GM15510 (cell line): Measurements from ENCODE around the gene UTP4.

Experiments used
- POLR2A ChIP-seq: IDR thresholded peaks from 3 replicates; pipeline ENCODE4 v1.6.1; 2011; ENCODE audit warnings: borderline replicate concordance; ENCODE audit not compliant: insufficient read length; ENCODE audit errors: extremely low read depth

The UTP4 gene

DNA sequence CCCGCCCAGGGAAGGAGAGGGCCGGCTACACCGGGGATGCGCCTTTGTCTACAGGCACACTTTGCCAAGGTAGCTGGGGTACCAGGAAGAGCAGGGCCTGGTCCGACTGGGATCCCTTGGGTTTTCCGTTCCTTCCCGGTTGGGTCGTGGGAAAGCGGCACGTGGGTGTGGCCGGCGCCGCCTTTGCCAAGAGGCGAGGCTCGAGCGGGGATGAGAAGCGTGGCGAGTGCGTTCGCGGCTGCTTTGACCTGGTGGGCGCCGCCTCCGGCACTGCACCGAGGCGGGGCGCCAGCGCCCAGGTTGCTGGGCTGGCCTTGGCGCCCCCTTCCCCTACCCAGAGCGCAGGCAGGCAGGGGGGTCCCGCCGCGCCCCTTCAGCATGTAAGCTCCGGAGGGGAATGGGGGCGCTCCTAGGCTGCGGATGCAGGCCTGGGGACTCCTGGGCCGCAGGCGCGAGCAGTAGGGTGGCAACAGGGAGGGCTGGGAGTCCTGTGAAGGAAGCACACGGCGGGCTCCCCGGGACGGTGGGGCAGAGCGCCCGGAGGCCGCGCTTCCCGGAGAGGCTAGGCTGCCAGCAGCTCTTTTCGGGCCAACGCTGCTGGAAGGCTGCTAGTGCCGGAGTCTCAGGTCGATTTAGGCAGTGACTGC, 25.0 kb upstream of the UTP4 start:
- TF ChIP-seq POLR2A = no peak

DNA sequence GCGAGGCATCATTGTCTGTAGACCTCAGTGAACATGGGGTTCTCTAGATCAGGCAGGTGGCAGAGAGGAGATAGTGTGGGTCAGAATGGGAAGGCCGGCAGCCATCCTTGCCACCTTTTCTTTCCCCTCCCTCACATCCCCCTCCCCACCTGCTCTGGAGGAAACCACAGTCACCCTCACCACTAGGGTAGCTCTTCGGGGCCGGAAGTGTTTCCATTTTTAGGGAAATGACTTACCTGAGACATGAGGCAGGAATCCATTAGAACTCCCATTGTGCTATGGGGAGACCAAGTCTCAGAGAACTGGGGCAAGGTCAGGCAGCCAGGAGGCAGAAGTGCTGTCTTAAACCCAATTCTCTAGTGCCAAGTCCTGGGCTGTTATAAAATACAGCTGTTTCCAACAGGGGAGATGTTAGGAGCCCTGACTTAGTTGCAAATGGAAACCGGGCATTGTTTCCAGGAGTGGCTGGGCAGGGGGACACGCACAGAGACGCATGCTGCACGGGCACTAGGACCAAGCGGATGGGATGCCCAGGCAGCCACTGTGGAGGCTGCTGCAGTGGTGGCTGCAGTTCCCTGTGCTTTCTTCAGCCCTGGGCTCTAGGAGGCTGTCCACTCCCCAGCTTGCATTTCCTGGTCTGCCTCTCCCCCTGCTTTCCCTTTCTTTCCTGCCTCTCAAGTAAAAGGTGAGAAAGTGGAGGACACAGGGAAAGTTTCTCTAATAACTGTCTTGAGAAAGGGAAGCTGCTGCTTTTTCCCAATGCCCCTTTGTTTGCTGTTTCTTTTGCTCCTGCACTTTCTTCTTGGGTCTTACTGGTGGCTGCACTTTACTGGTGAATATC, 24.2 kb upstream of the UTP4 start:
- no peak for TF ChIP-seq POLR2A

DNA sequence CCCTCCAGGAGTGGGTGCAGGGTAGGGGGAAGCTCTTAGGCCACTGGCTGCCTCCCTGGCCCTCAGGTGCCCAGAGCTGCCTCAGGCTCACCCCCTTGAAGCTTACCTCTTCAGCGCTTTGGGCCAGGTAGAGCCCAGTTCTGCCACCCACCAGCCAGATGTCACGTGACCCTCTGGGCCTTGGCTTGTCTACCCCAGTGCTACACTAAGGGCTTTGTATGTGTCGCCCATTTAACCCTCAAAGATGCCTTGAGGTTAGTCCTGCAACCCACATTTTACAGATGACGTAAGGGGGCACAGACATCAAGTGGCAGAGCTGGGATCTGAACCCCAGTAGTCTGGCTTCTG, 23.6 kb upstream of the UTP4 start:
- TF ChIP-seq POLR2A = no peak

DNA sequence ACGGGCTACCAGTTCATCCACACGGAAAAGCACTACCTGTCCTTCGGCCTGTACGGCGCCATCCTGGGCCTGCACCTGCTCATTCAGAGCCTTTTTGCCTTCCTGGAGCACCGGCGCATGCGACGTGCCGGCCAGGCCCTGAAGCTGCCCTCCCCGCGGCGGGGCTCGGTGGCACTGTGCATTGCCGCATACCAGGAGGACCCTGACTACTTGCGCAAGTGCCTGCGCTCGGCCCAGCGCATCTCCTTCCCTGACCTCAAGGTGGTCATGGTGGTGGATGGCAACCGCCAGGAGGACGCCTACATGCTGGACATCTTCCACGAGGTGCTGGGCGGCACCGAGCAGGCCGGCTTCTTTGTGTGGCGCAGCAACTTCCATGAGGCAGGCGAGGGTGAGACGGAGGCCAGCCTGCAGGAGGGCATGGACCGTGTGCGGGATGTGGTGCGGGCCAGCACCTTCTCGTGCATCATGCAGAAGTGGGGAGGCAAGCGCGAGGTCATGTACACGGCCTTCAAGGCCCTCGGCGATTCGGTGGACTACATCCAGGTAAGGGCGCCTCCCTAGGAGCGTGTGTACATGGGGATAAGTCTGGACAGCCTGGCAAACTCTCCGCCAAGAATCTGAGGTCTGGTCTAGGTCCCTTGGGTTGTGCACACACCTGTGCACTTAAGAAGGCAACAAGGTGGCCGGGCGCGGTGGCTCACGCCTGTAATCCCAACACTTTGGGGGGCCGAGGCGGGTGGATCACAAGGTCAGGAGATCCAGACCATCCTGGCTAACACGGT, 22.8 kb upstream of the UTP4 start:
- TF ChIP-seq POLR2A = no peak

DNA sequence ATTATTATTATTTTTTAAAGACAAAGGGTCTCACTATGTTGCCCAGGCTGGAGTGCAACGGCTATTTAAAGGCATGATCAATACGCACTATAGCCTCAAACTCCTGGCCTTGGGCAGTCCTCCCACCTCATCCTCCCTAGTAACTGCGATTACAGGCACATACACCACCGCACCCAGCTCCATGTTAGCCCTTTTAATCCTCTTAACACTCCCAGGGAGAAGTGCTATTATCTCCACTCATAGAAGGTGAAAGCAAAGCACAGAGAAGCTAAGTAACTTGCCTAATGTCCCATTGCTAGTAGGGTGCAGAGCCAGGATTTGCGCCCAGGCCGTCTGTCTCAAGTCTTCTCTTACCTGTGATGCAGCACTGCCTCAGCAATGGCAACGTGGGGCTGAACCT, 22.0 kb upstream of the UTP4 start:
- no peak for TF ChIP-seq POLR2A

DNA sequence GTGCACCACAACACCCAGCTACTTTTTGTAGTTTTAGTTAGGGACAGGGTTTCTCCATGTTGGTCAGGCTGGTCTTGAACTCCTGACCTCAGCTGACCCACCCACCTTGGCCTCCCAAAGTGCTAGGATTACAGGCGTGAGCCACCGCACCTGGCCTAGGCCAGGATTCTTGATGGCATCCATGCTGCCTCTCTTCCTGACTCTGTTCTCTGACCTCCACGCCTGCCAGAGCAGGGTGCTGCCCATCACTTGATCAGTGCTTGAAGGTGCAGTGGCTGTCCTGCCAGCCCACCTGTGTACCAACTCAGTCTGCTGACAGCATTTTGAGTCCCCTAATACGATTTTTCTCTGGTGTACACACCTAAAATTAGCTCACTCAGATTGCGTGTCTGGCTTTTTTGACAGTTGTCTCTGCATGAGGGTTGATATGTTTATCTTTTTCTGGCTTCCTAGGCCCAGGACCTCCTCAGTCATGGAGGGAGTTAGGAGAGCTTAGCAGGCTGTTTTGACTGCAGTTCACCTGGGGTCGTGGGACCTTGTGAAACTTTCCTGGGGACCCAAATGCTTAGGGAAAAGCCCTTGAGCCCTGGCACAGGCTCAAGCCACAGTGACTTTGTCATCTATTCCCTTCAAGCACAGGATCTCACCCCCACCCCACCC, 21.1 kb upstream of the UTP4 start:
- TF ChIP-seq POLR2A = no peak

DNA sequence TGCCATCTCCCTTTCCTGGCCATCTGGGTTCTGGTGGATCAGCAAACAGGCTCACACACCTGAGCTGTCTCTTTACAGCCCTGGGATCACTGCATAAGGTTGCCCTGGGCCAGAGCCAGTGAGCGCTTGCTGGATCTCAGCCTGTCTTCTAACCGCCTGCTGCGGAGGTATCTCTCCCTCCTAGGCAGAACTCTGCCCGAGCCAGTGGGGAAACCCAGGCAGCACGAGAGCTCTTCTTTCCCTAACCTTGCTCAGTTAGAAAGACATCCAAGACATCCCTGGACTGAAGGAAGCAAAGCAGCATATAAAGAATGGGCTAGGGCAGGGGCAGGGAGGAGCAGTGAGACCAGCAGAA, 20.6 kb upstream of the UTP4 start:
- no peak for TF ChIP-seq POLR2A

DNA sequence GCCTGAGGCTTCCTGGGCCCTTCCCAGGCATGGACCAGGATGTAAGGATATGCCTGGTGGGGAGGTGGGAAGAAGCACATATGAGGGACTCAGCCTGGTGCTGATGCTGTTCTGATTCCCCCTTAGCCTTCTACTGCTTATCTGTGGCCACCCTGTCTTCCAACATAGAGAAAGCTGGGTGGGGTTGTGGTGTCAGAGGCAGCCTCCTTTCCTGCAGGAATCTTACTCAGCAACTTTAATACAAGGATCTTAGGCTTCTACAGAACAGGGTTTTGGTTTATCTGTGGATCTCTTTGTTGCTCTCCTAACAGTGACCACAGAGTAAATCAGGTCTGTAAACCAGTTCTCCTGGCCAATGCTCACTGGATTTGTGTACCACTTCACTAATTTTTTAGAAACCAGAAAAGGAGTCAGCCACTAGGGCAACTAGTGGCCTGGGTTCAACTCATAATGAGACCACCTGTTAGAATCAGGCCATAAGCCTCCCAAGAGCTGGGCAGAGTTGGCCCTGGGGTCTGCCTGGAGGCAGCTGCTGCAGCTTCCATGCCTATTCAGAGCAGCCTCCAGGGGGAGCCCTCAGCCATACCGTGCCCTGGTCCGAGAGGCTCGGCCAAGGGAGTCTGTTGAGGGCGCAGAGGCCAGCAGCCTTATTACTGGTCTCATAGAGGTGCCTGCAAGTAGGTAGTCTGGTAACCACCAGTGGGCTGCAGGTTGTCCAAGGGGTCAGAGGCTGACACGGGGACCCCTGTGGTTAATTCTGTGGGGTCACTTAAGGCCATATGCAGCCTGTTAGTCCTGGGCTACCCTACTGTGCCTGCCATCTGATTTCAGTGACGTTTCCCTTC, 19.9 kb upstream of the UTP4 start:
- TF ChIP-seq POLR2A = no peak

DNA sequence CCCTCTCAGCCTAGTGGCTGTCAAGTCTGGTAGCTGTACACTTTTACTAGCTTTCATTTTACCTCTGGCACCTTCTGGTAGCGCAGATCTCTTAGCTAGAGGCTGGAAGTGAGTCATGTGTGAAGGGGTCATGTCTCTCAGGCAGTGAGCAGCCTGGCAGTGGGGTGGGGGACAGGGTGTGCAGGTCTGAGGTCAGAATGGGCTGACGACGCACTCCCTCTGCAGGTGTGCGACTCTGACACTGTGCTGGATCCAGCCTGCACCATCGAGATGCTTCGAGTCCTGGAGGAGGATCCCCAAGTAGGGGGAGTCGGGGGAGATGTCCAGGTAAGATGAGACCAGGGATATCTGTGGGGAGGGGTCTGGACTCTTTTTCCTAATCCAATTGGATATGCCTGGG, 19.2 kb upstream of the UTP4 start:
- no peak for TF ChIP-seq POLR2A

DNA sequence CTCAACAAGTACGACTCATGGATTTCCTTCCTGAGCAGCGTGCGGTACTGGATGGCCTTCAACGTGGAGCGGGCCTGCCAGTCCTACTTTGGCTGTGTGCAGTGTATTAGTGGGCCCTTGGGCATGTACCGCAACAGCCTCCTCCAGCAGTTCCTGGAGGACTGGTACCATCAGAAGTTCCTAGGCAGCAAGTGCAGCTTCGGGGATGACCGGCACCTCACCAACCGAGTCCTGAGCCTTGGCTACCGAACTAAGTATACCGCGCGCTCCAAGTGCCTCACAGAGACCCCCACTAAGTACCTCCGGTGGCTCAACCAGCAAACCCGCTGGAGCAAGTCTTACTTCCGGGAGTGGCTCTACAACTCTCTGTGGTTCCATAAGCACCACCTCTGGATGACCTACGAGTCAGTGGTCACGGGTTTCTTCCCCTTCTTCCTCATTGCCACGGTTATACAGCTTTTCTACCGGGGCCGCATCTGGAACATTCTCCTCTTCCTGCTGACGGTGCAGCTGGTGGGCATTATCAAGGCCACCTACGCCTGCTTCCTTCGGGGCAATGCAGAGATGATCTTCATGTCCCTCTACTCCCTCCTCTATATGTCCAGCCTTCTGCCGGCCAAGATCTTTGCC, 18.0 kb upstream of the UTP4 start:
- TF ChIP-seq POLR2A = no peak

DNA sequence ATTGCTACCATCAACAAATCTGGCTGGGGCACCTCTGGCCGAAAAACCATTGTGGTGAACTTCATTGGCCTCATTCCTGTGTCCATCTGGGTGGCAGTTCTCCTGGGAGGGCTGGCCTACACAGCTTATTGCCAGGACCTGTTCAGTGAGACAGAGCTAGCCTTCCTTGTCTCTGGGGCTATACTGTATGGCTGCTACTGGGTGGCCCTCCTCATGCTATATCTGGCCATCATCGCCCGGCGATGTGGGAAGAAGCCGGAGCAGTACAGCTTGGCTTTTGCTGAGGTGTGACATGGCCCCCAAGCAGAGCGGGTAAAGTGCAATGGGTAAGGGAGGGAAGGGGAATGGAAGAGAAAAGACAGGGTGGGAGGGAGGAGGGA, 17.5 kb upstream of the UTP4 start:
- TF ChIP-seq POLR2A = no peak

DNA sequence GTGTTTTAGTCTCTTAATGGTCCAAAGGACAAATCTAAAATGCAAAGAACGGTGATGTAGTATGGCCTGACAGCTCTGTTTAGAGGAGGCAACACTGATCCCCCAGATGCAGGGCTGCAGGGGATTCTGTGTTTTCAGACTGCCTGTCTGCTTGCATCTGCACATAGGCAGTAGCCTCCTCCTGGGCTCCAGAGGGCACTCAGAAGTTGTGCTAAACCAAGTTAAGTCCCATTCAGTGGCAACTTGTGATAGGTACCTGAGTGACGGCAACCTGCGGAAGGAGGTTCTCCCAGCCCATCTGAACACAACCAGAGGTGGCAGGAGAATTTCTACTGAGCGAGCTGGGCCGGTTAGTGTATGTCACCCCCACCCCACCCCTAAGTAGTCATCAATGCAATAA, 17.1 kb upstream of the UTP4 start:
- TF ChIP-seq POLR2A = no peak

DNA sequence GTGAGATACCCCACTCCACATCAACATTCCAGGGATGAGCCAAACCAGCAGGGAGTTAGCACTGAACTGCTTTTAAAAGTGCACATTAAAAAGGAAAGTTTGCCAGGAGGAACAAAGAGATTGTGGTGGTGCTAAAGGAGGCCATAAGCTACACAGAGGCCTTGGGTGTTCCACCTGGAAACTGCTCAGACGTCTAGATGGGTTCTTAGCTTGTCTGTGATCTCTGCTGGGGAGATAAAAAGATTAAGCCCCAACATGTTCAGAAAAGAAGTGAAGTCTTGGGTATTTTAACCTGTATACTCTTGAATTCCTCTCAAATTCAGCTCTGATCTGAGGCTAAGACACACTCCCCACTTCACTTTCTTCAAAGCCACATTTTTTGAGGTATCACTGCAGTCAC, 16.6 kb upstream of the UTP4 start:
- no peak for TF ChIP-seq POLR2A
